ENCODE data around the gene PCNA.

DNA sequence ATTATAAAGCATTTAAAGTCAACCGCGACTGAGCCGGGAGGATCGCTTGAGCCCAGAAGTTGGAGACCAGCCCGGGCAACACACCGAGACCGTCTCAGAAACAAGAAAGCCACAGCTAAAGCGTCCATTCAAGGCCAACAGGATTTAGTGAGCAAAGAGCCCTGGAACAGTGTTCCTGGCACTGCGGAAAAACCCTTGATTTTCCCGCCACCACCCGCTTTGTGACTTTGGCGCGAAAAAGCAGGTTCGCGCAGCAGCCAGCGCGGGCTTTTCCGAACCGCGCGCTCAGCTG lies 669 bp downstream of the PCNA start:
- TF ChIP-seq POLR2A (IDR thresholded peaks at IDR 0.05) (no peak), POLR2AphosphoS5 (IDR thresholded peaks at IDR 0.05) (no peak)
- TF ChIP-seq, protein P1, sequence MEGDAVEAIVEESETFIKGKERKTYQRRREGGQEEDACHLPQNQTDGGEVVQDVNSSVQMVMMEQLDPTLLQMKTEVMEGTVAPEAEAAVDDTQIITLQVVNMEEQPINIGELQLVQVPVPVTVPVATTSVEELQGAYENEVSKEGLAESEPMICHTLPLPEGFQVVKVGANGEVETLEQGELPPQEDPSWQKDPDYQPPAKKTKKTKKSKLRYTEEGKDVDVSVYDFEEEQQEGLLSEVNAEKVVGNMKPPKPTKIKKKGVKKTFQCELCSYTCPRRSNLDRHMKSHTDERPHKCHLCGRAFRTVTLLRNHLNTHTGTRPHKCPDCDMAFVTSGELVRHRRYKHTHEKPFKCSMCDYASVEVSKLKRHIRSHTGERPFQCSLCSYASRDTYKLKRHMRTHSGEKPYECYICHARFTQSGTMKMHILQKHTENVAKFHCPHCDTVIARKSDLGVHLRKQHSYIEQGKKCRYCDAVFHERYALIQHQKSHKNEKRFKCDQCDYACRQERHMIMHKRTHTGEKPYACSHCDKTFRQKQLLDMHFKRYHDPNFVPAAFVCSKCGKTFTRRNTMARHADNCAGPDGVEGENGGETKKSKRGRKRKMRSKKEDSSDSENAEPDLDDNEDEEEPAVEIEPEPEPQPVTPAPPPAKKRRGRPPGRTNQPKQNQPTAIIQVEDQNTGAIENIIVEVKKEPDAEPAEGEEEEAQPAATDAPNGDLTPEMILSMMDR (IDR thresholded peaks at IDR 0.05 in 8 of 11, conservative IDR thresholded peaks at IDR 0.05 in 3 of 11) = no peak
